GM23338 (cell line): ENCODE measurements around the gene COPZ1. TPM values are rescaled to one million over a fixed set of nuclear protein-coding genes. Genes with fewer than 3 reads are reported as not detected.

Source experiments
- ATAC-seq: fragments of 200-7000 bp; cut with Tn5 transposase; 3 replicates; pipeline ENCODE4 v1.9.1; 2020
- DNase-seq: peaks from one replicate; pipeline ENCODE4 v3.0.0-alpha.2; 2015; ENCODE audit warnings: low spot score
- H2AFZ ChIP-seq: fragments of 200-600 bp; sonication (generic); 2 replicates; pipeline ENCODE4 v1.8.0; 2016; ENCODE audit warnings: antibody characterized with exemption, mild to moderate bottlenecking, moderate library complexity
- H3F3A ChIP-seq: fragments of 200-600 bp; sonication (generic); replicated peaks from 2 replicates; pipeline ENCODE4 v1.8.0; 2017; ENCODE audit warnings: antibody characterized with exemption, mixed run types, low read depth
- H3K27ac ChIP-seq: fragments of 200-600 bp; sonication (generic); 2 replicates; pipeline ENCODE4 v1.6.1; 2016; ENCODE audit warnings: low read depth
- H3K27me3 ChIP-seq: fragments of 200-600 bp; sonication (generic); 2 replicates; pipeline ENCODE4 v1.8.0; 2016; ENCODE audit warnings: mild to moderate bottlenecking, mixed run types, moderate library complexity; ENCODE audit not compliant: insufficient read depth
- H3K36me3 ChIP-seq: fragments of 200-600 bp; sonication (generic); 2 replicates; pipeline ENCODE4 v1.8.0; 2016; ENCODE audit warnings: mild to moderate bottlenecking; ENCODE audit not compliant: insufficient read depth
- H3K4me1 ChIP-seq: fragments of 200-600 bp; sonication (generic); 2 replicates; pipeline ENCODE4 v1.8.0; 2016; ENCODE audit warnings: mild to moderate bottlenecking, moderate library complexity; ENCODE audit not compliant: insufficient read depth
- H3K4me2 ChIP-seq: fragments of 200-600 bp; sonication (generic); 2 replicates; pipeline ENCODE4 v1.7.1; 2017; ENCODE audit warnings: mixed run types
- H3K4me3 ChIP-seq: fragments of 200-600 bp; sonication (generic); 2 replicates; pipeline ENCODE4 v1.6.1; 2016; ENCODE audit warnings: mixed run types
- H3K79me2 ChIP-seq: fragments of 200-600 bp; sonication (generic); replicated peaks from 2 replicates; pipeline ENCODE4 v1.8.0; 2017; ENCODE audit warnings: mild to moderate bottlenecking; ENCODE audit not compliant: insufficient read depth
- H3K9me2 ChIP-seq: fragments of 200-600 bp; sonication (generic); 2 replicates; pipeline ENCODE4 v1.8.0; 2017; ENCODE audit not compliant: insufficient read depth
- H4K20me1 ChIP-seq: fragments of 200-600 bp; sonication (generic); replicated peaks from 2 replicates; pipeline ENCODE4 v1.8.0; 2017; ENCODE audit warnings: mild to moderate bottlenecking; ENCODE audit not compliant: insufficient read depth
- H3K27ac Mint-ChIP-seq: 2 replicates; pipeline ENCODE4 v1.8.0; 2020; ENCODE audit warnings: inconsistent platforms, mild to moderate bottlenecking, moderate library complexity, mixed read lengths
- H3K27me3 Mint-ChIP-seq: 3 replicates; pipeline ENCODE4 v1.8.0; 2022; ENCODE audit warnings: low read depth, mild to moderate bottlenecking, moderate library complexity, mixed read lengths, inconsistent platforms; ENCODE audit not compliant: insufficient read depth, poor library complexity
- H3K36me3 Mint-ChIP-seq: 3 replicates; pipeline ENCODE4 v1.8.0; 2021; ENCODE audit warnings: low read depth, mild to moderate bottlenecking, inconsistent platforms, moderate library complexity, mixed read lengths
- H3K4me1 Mint-ChIP-seq: 3 replicates; pipeline ENCODE4 v1.8.0; 2020; ENCODE audit warnings: mild to moderate bottlenecking, inconsistent platforms, mixed read lengths
- H3K4me3 Mint-ChIP-seq: 3 replicates; pipeline ENCODE4 v1.8.0; 2021; ENCODE audit warnings: moderate library complexity, mild to moderate bottlenecking, inconsistent platforms, mixed read lengths
- H3K9me3 Mint-ChIP-seq: 3 replicates; pipeline ENCODE4 v1.8.0; 2020; ENCODE audit warnings: moderate library complexity, mild to moderate bottlenecking, inconsistent platforms, mixed read lengths
- CREB1 ChIP-seq: fragments of 250-450 bp; sonication (Bioruptor Pico); IDR thresholded peaks from 2 replicates; pipeline ENCODE4 v1.5.0; 2020; ENCODE audit warnings: low read depth, mild to moderate bottlenecking, moderate library complexity
- EZH2phosphoT487 ChIP-seq: fragments of 200-600 bp; sonication (generic); IDR thresholded peaks from one replicate; pipeline ENCODE4 v1.8.1; 2018; ENCODE audit warnings: antibody characterized with exemption; ENCODE audit not compliant: unreplicated experiment
- NANOG ChIP-seq: IDR thresholded peaks from 2 replicates; pipeline ENCODE4 v1.6.1; 2016; ENCODE audit warnings: antibody characterized with exemption, borderline replicate concordance
- STAT1 ChIP-seq: IDR thresholded peaks from one replicate; pipeline ENCODE4 v1.6.1; 2016; ENCODE audit warnings: antibody characterized with exemption; ENCODE audit not compliant: unreplicated experiment
- polyA plus RNA-seq: library from polyadenylated mRNA; unstranded; fragments of >200 nt; fragmentation: Nextera tagmentation; extraction: Ambion mirVana; gene quantifications from 2 replicates; pipeline ENCODE4 v1.2.1, GENCODE V29; 2016
- total RNA-seq: library from RNA; depleted of rRNA; stranded (reverse); fragments of >200 nt; shearing (Covaris generic); gene quantifications from 2 replicates; pipeline ENCODE4 v1.2.3, GENCODE V29; 2014
- TF ChIP-seq, protein P1 (sequence below): fragments of 250-450 bp; sonication (Bioruptor Pico); IDR thresholded peaks from 2 replicates; pipeline ENCODE4 v1.5.0; 2020; ENCODE audit warnings: mild to moderate bottlenecking, moderate library complexity

The COPZ1 gene
- total and polyA plus RNA-seq, 2 experiments from 2014 or later = 79.9 to 91.2 TPM

DNA sequence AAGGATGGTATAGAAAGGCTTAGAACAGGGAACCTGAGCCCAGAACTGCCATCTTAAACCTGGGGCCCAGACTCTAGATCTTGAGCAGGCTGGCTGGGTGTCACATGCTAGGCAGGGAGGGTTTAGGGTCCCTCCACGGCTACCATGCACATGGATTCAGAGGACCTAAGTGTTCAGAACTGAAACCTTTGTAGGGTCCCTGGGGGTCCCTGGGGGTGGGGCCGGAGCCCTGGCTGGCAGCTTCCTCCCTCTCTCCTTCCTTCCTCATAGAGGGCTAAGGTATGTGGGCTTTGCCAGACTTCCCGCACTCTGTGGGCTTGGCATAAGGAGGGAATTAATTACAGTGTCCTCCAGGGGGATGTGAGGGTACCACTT is 64.2 kb downstream of the COPZ1 start (continued):
- no peak for TF ChIP-seq EZH2phosphoT487

DNA sequence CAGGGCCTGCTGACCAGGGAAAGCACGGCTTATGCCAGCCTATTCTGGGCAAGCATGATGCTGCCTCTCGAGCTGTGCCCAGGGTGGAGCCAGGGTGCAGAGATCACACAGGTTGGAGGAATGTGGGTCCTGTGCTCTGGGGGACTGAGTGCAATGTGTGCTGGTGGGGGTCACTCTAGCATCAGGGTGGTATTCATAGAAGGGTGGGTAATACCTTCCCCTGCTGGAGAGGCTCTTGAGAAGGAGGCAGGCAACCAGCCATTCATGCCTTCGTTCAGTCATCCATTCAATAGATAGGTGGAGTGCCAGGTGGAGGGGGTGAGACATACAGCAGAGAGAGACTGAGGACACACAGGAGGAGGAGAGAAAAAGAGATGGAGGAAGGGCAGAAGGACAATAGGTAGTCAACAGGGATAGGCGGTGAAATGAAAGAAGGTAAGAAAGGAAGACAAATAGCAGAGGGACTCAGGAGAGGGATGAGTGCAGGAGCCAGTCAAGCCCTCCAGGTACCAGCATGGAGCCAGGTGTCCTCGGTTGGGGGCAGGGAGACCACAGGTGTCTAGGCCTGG is 64.8 kb downstream of the COPZ1 start:
- Histone ChIP-seq H3K79me2 (no peaks in the 10 kb centered on the region), H4K20me1 (no peaks in the 10 kb centered on the region), H3K4me2 (peak overlapping the region; percentile 97), H3K27me3 (peaks cover 18% of the 10 kb centered on the region), H3K36me3 (no peaks in the 10 kb centered on the region), H3K4me1 (peaks cover 80% of the 10 kb centered on the region), H3K9me2 (0 out of 2 replicates have a peak, but pooled peaks cover 9% of the 10 kb centered on the region), H3K4me3 (peak overlapping the region; percentile 98), H2AFZ (no peak overlapping the region), H3K27ac (no peak overlapping the region), H3F3A (peaks cover 13% of the 10 kb centered on the region; the same call in 1 of the 2 replicates)
- peak overlapping the region; percentile 81 for H3K4me3 Mint-ChIP-seq
- ATAC-seq (no peak), DNase-seq (no peak)
- H3K36me3 Mint-ChIP-seq = peaks cover 4% of the 10 kb centered on the region
- TF ChIP-seq CREB1 (no peak), NANOG (no peak), STAT1 (no peak)
- TF ChIP-seq, protein P1, sequence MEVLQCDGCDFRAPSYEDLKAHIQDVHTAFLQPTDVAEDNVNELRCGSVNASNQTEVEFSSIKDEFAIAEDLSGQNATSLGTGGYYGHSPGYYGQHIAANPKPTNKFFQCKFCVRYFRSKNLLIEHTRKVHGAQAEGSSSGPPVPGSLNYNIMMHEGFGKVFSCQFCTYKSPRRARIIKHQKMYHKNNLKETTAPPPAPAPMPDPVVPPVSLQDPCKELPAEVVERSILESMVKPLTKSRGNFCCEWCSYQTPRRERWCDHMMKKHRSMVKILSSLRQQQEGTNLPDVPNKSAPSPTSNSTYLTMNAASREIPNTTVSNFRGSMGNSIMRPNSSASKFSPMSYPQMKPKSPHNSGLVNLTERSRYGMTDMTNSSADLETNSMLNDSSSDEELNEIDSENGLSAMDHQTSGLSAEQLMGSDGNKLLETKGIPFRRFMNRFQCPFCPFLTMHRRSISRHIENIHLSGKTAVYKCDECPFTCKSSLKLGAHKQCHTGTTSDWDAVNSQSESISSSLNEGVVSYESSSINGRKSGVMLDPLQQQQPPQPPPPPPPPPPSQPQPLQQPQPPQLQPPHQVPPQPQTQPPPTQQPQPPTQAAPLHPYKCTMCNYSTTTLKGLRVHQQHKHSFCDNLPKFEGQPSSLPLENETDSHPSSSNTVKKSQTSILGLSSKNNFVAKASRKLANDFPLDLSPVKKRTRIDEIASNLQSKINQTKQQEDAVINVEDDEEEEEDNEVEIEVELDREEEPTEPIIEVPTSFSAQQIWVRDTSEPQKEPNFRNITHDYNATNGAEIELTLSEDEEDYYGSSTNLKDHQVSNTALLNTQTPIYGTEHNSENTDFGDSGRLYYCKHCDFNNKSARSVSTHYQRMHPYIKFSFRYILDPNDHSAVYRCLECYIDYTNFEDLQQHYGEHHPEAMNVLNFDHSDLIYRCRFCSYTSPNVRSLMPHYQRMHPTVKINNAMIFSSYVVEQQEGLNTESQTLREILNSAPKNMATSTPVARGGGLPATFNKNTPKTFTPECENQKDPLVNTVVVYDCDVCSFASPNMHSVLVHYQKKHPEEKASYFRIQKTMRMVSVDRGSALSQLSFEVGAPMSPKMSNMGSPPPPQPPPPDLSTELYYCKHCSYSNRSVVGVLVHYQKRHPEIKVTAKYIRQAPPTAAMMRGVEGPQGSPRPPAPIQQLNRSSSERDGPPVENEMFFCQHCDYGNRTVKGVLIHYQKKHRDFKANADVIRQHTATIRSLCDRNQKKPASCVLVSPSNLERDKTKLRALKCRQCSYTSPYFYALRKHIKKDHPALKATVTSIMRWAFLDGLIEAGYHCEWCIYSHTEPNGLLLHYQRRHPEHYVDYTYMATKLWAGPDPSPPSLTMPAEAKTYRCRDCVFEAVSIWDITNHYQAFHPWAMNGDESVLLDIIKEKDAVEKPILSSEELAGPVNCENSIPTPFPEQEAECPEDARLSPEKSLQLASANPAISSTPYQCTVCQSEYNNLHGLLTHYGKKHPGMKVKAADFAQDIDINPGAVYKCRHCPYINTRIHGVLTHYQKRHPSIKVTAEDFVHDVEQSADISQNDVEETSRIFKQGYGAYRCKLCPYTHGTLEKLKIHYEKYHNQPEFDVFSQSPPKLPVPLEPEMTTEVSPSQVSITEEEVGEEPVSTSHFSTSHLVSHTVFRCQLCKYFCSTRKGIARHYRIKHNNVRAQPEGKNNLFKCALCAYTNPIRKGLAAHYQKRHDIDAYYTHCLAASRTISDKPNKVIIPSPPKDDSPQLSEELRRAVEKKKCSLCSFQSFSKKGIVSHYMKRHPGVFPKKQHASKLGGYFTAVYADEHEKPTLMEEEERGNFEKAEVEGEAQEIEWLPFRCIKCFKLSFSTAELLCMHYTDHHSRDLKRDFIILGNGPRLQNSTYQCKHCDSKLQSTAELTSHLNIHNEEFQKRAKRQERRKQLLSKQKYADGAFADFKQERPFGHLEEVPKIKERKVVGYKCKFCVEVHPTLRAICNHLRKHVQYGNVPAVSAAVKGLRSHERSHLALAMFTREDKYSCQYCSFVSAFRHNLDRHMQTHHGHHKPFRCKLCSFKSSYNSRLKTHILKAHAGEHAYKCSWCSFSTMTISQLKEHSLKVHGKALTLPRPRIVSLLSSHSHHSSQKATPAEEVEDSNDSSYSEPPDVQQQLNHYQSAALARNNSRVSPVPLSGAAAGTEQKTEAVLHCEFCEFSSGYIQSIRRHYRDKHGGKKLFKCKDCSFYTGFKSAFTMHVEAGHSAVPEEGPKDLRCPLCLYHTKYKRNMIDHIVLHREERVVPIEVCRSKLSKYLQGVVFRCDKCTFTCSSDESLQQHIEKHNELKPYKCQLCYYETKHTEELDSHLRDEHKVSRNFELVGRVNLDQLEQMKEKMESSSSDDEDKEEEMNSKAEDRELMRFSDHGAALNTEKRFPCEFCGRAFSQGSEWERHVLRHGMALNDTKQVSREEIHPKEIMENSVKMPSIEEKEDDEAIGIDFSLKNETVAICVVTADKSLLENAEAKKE (CRISPR knock-in tag) = no peak
- H3K27me3 Mint-ChIP-seq = peaks cover 21% of the 10 kb centered on the region
- no peak overlapping the region for H3K27ac Mint-ChIP-seq
- H3K9me3 Mint-ChIP-seq = no peaks in the 10 kb centered on the region
- H3K4me1 Mint-ChIP-seq = peaks cover 80% of the 10 kb centered on the region
